ENCODE data around the gene ATP2B3.

DNA sequence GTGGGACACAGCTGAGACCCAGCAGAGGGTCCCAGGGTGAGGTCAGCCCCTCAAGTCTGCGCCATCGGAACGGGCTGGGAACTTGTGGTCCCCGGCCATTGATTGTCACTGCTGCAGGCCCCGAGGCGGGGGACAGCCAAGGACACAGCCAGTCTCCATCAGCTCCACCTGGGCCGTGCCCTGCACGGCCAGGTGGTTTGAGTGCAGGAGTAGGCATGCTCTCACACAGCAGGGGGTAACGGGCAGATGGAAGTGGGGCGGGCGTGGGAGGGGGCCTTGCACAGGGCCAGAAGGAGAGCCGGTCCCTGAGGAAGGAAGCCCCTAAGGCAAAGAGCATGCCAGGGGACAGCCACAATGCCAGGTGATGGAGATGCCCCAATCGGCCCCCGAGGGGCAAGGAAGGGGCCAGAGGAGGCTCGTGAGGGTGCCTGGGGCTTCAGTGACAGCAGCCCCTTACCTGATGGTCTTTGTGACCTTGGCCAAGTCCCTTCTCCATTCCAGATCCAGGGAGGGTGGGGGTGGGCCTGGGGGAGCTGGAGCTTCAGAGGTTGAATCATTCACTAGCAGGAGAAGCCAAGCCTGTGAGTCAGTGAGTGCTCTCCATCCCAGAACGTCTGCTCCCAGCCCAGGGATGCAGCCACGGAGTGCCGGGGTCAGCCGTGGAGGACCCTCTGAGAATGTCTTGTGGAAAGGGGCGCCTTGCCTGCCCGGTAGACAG, 2.3 kb downstream of the ATP2B3 start:
- TF ChIP-seq, protein P1, sequence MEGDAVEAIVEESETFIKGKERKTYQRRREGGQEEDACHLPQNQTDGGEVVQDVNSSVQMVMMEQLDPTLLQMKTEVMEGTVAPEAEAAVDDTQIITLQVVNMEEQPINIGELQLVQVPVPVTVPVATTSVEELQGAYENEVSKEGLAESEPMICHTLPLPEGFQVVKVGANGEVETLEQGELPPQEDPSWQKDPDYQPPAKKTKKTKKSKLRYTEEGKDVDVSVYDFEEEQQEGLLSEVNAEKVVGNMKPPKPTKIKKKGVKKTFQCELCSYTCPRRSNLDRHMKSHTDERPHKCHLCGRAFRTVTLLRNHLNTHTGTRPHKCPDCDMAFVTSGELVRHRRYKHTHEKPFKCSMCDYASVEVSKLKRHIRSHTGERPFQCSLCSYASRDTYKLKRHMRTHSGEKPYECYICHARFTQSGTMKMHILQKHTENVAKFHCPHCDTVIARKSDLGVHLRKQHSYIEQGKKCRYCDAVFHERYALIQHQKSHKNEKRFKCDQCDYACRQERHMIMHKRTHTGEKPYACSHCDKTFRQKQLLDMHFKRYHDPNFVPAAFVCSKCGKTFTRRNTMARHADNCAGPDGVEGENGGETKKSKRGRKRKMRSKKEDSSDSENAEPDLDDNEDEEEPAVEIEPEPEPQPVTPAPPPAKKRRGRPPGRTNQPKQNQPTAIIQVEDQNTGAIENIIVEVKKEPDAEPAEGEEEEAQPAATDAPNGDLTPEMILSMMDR (IDR thresholded peaks at IDR 0.05), result no peak
- TF ChIP-seq POLR2A (IDR thresholded peaks at IDR 0.05; ENCODE audit: low read depth), result no peak
